ENCODE results near the gene CDHR1.

Gene CDHR1

GRCh38 chr10:84237199-84238051, 43.1 kb downstream of the CDHR1 start:
- no peak for TF ChIP-seq TAF1 (IDR thresholded peaks at IDR 0.05; ENCODE audit: borderline replicate concordance, insufficient read depth, low read length)
- TF ChIP-seq POLR2AphosphoS5 (IDR thresholded peaks at IDR 0.05; ENCODE audit: low read depth, low read length): no peak
- TF ChIP-seq SIN3A (IDR thresholded peaks at IDR 0.05; ENCODE audit: borderline replicate concordance, insufficient read depth, low read length): no peak
- no peak for TF ChIP-seq FOXP2 (optimal IDR thresholded peaks at IDR 0.05; ENCODE audit: borderline replicate concordance, extremely low read depth, extremely low read length, insufficient read depth)
- TF ChIP-seq REST (IDR thresholded peaks at IDR 0.05; ENCODE audit: insufficient read depth in 1 of 2, low read depth in 2 of 2, low read length in 2 of 2): no peak

GRCh38 chr10:84238909-84239308, 44.6 kb downstream of the CDHR1 start:
- TF ChIP-seq SIN3A (IDR thresholded peaks at IDR 0.05; ENCODE audit: borderline replicate concordance, insufficient read depth, low read length) (no peak), FOXP2 (optimal IDR thresholded peaks at IDR 0.05; ENCODE audit: borderline replicate concordance, extremely low read depth, extremely low read length, insufficient read depth) (no peak)

- TF ChIP-seq FOXP2 (optimal IDR thresholded peaks at IDR 0.05; ENCODE audit: borderline replicate concordance, extremely low read depth, extremely low read length, insufficient read depth) (no peak), REST (IDR thresholded peaks at IDR 0.05; ENCODE audit: insufficient read depth in 1 of 2, low read depth in 2 of 2, low read length in 2 of 2) (no peak), POLR2AphosphoS5 (IDR thresholded peaks at IDR 0.05; ENCODE audit: low read depth, low read length) (no peak), TAF1 (IDR thresholded peaks at IDR 0.05; ENCODE audit: borderline replicate concordance, insufficient read depth, low read length) (no peak), SIN3A (IDR thresholded peaks at IDR 0.05; ENCODE audit: borderline replicate concordance, insufficient read depth, low read length) (no peak)
These were observed 47.0 kb downstream of the CDHR1 start, which contains the start of gene LRIT1 for GRCh38 chr10:84241185-84241790. TSS of gene LRIT1 (minus strand) at chr10:84241546. CDS start at chr10:84241439, 107 bp downstream.

GRCh38 chr10:84243759-84244158, 49.4 kb downstream of the CDHR1 start:
- no peak for TF ChIP-seq SIN3A (IDR thresholded peaks at IDR 0.05; ENCODE audit: borderline replicate concordance, insufficient read depth, low read length)
- TF ChIP-seq REST (IDR thresholded peaks at IDR 0.05; ENCODE audit: insufficient read depth in 1 of 2, low read depth in 2 of 2, low read length in 2 of 2): no peak
- no peak for TF ChIP-seq TAF1 (IDR thresholded peaks at IDR 0.05; ENCODE audit: borderline replicate concordance, insufficient read depth, low read length)
- TF ChIP-seq FOXP2 (optimal IDR thresholded peaks at IDR 0.05; ENCODE audit: borderline replicate concordance, extremely low read depth, extremely low read length, insufficient read depth): no peak
- TF ChIP-seq POLR2AphosphoS5 (IDR thresholded peaks at IDR 0.05; ENCODE audit: low read depth, low read length): no peak

- TF ChIP-seq TAF1 (IDR thresholded peaks at IDR 0.05; ENCODE audit: borderline replicate concordance, insufficient read depth, low read length): no peak
These were observed 50.4 kb downstream of the CDHR1 start, which contains the start of gene RGR for GRCh38 chr10:84244651-84245270. TSS of gene RGR (plus strand) at chr10:84245053. CDS start at chr10:84245091, 38 bp downstream.

Measured in PFSK-1 (cell line).